OCI-LY3 (cell line): Measurements from ENCODE around the gene SH3PXD2B.
A peak's percentile ranks its signal among the peaks of the same experiment; 100 is the strongest.

Experiments
- H2AFZ ChIP-seq: fragments of 200-600, 300-600 bp; shearing (Covaris generic); 2 replicates; pipeline ENCODE4 v1.6.0; 2014; ENCODE audit warnings: antibody characterized with exemption, low read depth, low read length
- H3K27ac ChIP-seq: fragments of 200-600, 300-600 bp; sonication (generic); 2 replicates; pipeline ENCODE4 v1.5.1; 2014; ENCODE audit warnings: mild to moderate bottlenecking, low read length, moderate library complexity, mixed read lengths
- H3K27me3 ChIP-seq: fragments of 200-600, 300-600 bp; sonication (generic); 2 replicates; pipeline ENCODE4 v1.6.1; 2014; ENCODE audit warnings: low read depth, low read length, mixed read lengths
- H3K36me3 ChIP-seq: fragments of 200-600, 300-600 bp; sonication (generic); replicated peaks from 2 replicates; pipeline ENCODE3; 2014; ENCODE audit warnings: low read depth, low read length, mixed read lengths
- H3K4me1 ChIP-seq: fragments of 300-600, 200-600 bp; sonication (generic); 2 replicates; pipeline ENCODE4 v1.6.1; 2014; ENCODE audit warnings: low read length, mixed read lengths
- H3K4me2 ChIP-seq: fragments of 200-600, 300-600 bp; sonication (generic); 2 replicates; pipeline ENCODE4 v1.6.1; 2014; ENCODE audit warnings: low read length, mixed read lengths
- H3K4me3 ChIP-seq: fragments of 300-600, 200-600 bp; sonication (generic); 2 replicates; pipeline ENCODE4 v1.5.1; 2014; ENCODE audit warnings: antibody characterized with exemption, mild to moderate bottlenecking, low read length, moderate library complexity
- H3K79me2 ChIP-seq: fragments of 300-600, 200-600 bp; shearing (Covaris generic); 2 replicates; pipeline ENCODE4 v1.6.1; 2014; ENCODE audit warnings: mild to moderate bottlenecking, low read length, mixed read lengths
- H3K9ac ChIP-seq: fragments of 300-600, 200-600 bp; shearing (Covaris generic); 2 replicates; pipeline ENCODE4 v1.6.0; 2014; ENCODE audit warnings: mild to moderate bottlenecking, low read length, moderate library complexity
- H3K9me3 ChIP-seq: fragments of 200-600, 300-600 bp; shearing (Covaris generic); 2 replicates; pipeline ENCODE4 v1.6.1; 2014; ENCODE audit warnings: low read length, mixed read lengths; ENCODE audit not compliant: insufficient read depth
- H4K20me1 ChIP-seq: fragments of 200-600, 300-600 bp; sonication (generic); 2 replicates; pipeline ENCODE4 v1.6.1; 2016; ENCODE audit warnings: low read length, mixed read lengths; ENCODE audit not compliant: insufficient read depth
- CTCF ChIP-seq: fragments of 200-600, 300-600 bp; sonication (generic); IDR thresholded peaks from 2 replicates; pipeline ENCODE4 v1.5.1; 2014; ENCODE audit warnings: antibody characterized with exemption, low read length, low read depth
- EZH2phosphoT487 ChIP-seq: fragments of 200-600 bp; shearing (Covaris generic); IDR thresholded peaks from 2 replicates; pipeline ENCODE4 v1.6.1; 2018; ENCODE audit warnings: antibody characterized with exemption, mixed run types, low read depth

The SH3PXD2B gene

GRCh38 chr5:172282272-172283019 is 171.9 kb downstream of the SH3PXD2B start:
- H3K36me3 ChIP-seq: peaks cover 4% of the 10 kb centered on the region
- H3K79me2 ChIP-seq: peaks cover 56% of the 10 kb centered on the region
- H3K4me3 ChIP-seq: peak overlapping the region; percentile 88
- 0 out of 2 replicates have a peak, but pooled peaks cover 14% of the 10 kb centered on the region for H4K20me1 ChIP-seq
- H3K4me1 ChIP-seq: peaks cover 21% of the 10 kb centered on the region
- peak overlapping the region; percentile 77 for H3K9ac ChIP-seq
- H3K27me3 ChIP-seq: peaks cover 12% of the 10 kb centered on the region
- no peak overlapping the region for H3K27ac ChIP-seq
- H3K9me3 ChIP-seq: no peaks in the 10 kb centered on the region
- peak overlapping the region; percentile 82 for H3K4me2 ChIP-seq
- 0 out of 2 replicates have a peak overlapping the region, but pooled peaks have one; percentile 9 for H2AFZ ChIP-seq
- TF ChIP-seq CTCF (no peak), EZH2phosphoT487 (no peak)

- peaks cover 7% of the 10 kb centered on the region for H3K36me3 ChIP-seq
- peaks cover 12% of the 10 kb centered on the region for H3K27me3 ChIP-seq
- H4K20me1 ChIP-seq: peaks cover 21% of the 10 kb centered on the region; the same call in 1 of the 2 replicates
- peaks cover 21% of the 10 kb centered on the region for H3K4me1 ChIP-seq
- no peak overlapping the region for H3K27ac ChIP-seq
- peaks cover 64% of the 10 kb centered on the region for H3K79me2 ChIP-seq
- peak overlapping the region; percentile 88 for H3K4me3 ChIP-seq
- peak overlapping the region; percentile 82 for H3K4me2 ChIP-seq
- no peak overlapping the region for H2AFZ ChIP-seq
- no peak overlapping the region for H3K9ac ChIP-seq
- no peaks in the 10 kb centered on the region for H3K9me3 ChIP-seq
- TF ChIP-seq EZH2phosphoT487 (no peak), CTCF (no peak)
Measured at GRCh38 chr5:172281346-172281745, 173.0 kb downstream of the SH3PXD2B start.

GRCh38 chr5:172280929-172281328 is 173.4 kb downstream of the SH3PXD2B start:
- H2AFZ ChIP-seq: no peak overlapping the region
- no peak overlapping the region for H3K27ac ChIP-seq
- H3K27me3 ChIP-seq: peaks cover 12% of the 10 kb centered on the region
- H3K36me3 ChIP-seq: peaks cover 12% of the 10 kb centered on the region
- peaks cover 68% of the 10 kb centered on the region for H3K79me2 ChIP-seq
- no peaks in the 10 kb centered on the region for H3K9me3 ChIP-seq
- H4K20me1 ChIP-seq: peaks cover 24% of the 10 kb centered on the region
- no peak overlapping the region for H3K4me2 ChIP-seq
- H3K4me3 ChIP-seq: no peak overlapping the region
- no peak overlapping the region for H3K9ac ChIP-seq
- H3K4me1 ChIP-seq: peaks cover 23% of the 10 kb centered on the region
- TF ChIP-seq CTCF: no peak
- no peak for TF ChIP-seq EZH2phosphoT487

- no peak overlapping the region for H3K4me2 ChIP-seq
- peaks cover 29% of the 10 kb centered on the region for H4K20me1 ChIP-seq
- peaks cover 75% of the 10 kb centered on the region for H3K79me2 ChIP-seq
Measured at GRCh38 chr5:172280317-172280716, 174.0 kb downstream of the SH3PXD2B start.

More at GRCh38 chr5:172280317-172280716, 174.0 kb downstream of the SH3PXD2B start:
- peaks cover 6% of the 10 kb centered on the region for H3K27me3 ChIP-seq
- no peaks in the 10 kb centered on the region for H3K9me3 ChIP-seq
- H3K36me3 ChIP-seq: peaks cover 13% of the 10 kb centered on the region
- TF ChIP-seq EZH2phosphoT487 (no peak), CTCF (no peak)
- no peak overlapping the region for H2AFZ ChIP-seq
- H3K4me1 ChIP-seq: peaks cover 26% of the 10 kb centered on the region
- H3K4me3 ChIP-seq: no peak overlapping the region
- no peak overlapping the region for H3K9ac ChIP-seq
- no peak overlapping the region for H3K27ac ChIP-seq
